ENCODE results near the gene SCLY.

DNA sequence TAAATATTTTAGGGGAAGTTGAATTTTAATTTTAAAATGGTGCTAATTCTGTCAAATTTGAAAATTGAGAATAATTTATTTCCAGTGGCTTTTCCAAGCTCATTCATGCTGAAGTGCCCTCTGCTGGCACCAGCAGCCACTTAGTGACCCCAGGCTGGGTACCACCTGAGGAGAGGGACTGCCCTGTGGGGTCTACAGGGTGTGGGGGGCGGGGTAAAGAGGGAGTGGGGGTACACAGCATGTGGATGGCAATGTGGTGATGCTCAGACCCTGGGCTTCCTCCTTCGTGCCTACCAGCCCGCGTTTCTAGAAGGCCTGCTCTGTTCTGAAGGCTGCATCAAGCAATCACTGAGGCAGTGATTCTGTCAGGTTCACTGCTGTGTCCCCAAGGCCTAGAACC, 45.1 kb upstream of the SCLY start:
- TF ChIP-seq, protein P1, sequence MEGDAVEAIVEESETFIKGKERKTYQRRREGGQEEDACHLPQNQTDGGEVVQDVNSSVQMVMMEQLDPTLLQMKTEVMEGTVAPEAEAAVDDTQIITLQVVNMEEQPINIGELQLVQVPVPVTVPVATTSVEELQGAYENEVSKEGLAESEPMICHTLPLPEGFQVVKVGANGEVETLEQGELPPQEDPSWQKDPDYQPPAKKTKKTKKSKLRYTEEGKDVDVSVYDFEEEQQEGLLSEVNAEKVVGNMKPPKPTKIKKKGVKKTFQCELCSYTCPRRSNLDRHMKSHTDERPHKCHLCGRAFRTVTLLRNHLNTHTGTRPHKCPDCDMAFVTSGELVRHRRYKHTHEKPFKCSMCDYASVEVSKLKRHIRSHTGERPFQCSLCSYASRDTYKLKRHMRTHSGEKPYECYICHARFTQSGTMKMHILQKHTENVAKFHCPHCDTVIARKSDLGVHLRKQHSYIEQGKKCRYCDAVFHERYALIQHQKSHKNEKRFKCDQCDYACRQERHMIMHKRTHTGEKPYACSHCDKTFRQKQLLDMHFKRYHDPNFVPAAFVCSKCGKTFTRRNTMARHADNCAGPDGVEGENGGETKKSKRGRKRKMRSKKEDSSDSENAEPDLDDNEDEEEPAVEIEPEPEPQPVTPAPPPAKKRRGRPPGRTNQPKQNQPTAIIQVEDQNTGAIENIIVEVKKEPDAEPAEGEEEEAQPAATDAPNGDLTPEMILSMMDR (IDR thresholded peaks at IDR 0.05): peak in 1 of 3 experiments; percentile 4
- no peak for TF ChIP-seq POLR2AphosphoS5 (IDR thresholded peaks at IDR 0.05)

All from esophagus muscularis mucosa (tissue), 3 donors.